UCSD-AML1 (cell line): ENCODE results near the gene TBC1D10A.

Experiments
- DNase-seq: peaks from one replicate; lab custom pipeline; 2025; ENCODE audit not compliant: unreplicated experiment; lab: John Stamatoyannopoulos, UW

TBC1D10A gene

GRCh38 chr22:30286813-30287647 lies 39.7 kb downstream of the TBC1D10A start:
- DNase-seq, result peak; percentile 77

- DNase-seq, result no peak
Observed at GRCh38 chr22:30286331-30286730, 40.4 kb downstream of the TBC1D10A start.

GRCh38 chr22:30285846-30286200 lies 40.9 kb downstream of the TBC1D10A start:
- DNase-seq, result no peak

GRCh38 chr22:30285176-30285845 lies 41.4 kb downstream of the TBC1D10A start:
- DNase-seq, result no peak

- DNase-seq, result no peak
Observed at GRCh38 chr22:30284666-30285065, 42.1 kb downstream of the TBC1D10A start.

GRCh38 chr22:30284172-30284571 lies 42.6 kb downstream of the TBC1D10A start:
- no peak for DNase-seq

- DNase-seq, result no peak
Observed at GRCh38 chr22:30283342-30283741, 43.4 kb downstream of the TBC1D10A start.

- no peak for DNase-seq
Observed at GRCh38 chr22:30282616-30283046, 44.1 kb downstream of the TBC1D10A start.

- no peak for DNase-seq
Observed at GRCh38 chr22:30280505-30280904, 46.2 kb downstream of the TBC1D10A start.

- DNase-seq, result no peak
Observed at GRCh38 chr22:30279932-30280331, 46.8 kb downstream of the TBC1D10A start.

- peak; percentile 67 for DNase-seq
Observed at GRCh38 chr22:30279046-30279788, 47.5 kb downstream of the TBC1D10A start.

GRCh38 chr22:30277547-30278344 lies 49.0 kb downstream of the TBC1D10A start:
- DNase-seq, result peak; percentile 34

GRCh38 chr22:30276039-30276438 lies 50.7 kb downstream of the TBC1D10A start:
- DNase-seq, result no peak

- no peak for DNase-seq
Observed at GRCh38 chr22:30275625-30276024, 51.1 kb downstream of the TBC1D10A start.

- DNase-seq, result no peak
Observed at GRCh38 chr22:30274437-30274812, 52.3 kb downstream of the TBC1D10A start.

- DNase-seq, result no peak
Observed at GRCh38 chr22:30273711-30274436, 52.9 kb downstream of the TBC1D10A start.

GRCh38 chr22:30272781-30273601 lies 53.8 kb downstream of the TBC1D10A start:
- no peak for DNase-seq

GRCh38 chr22:30270832-30271231 lies 55.9 kb downstream of the TBC1D10A start:
- peak; percentile 89 for DNase-seq

GRCh38 chr22:30268331-30268730 lies 58.4 kb downstream of the TBC1D10A start:
- no peak for DNase-seq
